NCI-H748 (cell line): ENCODE results near the gene PPL.
"Not testable (repeated sequence)": the region's sequence is repeated elsewhere in the genome, so short reads cannot be mapped to it uniquely, and the experiment has no call there.

Experiments
- DNase-seq: peaks from one replicate; lab custom pipeline; 2025; ENCODE audit not compliant: unreplicated experiment; lab: John Stamatoyannopoulos, UW

PPL gene

GRCh38 chr16:4913774-4914525, 23.0 kb downstream of the PPL start:
- no peak for DNase-seq

- DNase-seq: no peak
Measured at GRCh38 chr16:4913130-4913773, 23.7 kb downstream of the PPL start.

GRCh38 chr16:4911970-4912386, 25.0 kb downstream of the PPL start:
- DNase-seq: no peak

- DNase-seq: no peak
Measured at GRCh38 chr16:4910828-4911227, 26.1 kb downstream of the PPL start.

- no peak for DNase-seq
Measured at GRCh38 chr16:4909825-4910224, 27.1 kb downstream of the PPL start.

GRCh38 chr16:4908854-4909401, 28.0 kb downstream of the PPL start:
- DNase-seq: no peak

- no peak for DNase-seq
Measured at GRCh38 chr16:4904942-4905615, 31.9 kb downstream of the PPL start.

- DNase-seq: no peak
Measured at GRCh38 chr16:4904108-4904941, 32.6 kb downstream of the PPL start.

GRCh38 chr16:4902038-4902437, 34.9 kb downstream of the PPL start:
- no peak for DNase-seq

- no peak for DNase-seq
Measured at GRCh38 chr16:4900750-4901149, 36.2 kb downstream of the PPL start.

- no peak for DNase-seq
Measured at GRCh38 chr16:4900036-4900435, 36.9 kb downstream of the PPL start.

- DNase-seq: no peak
Measured at GRCh38 chr16:4899474-4899846, 37.5 kb downstream of the PPL start.

GRCh38 chr16:4898811-4899473, 38.0 kb downstream of the PPL start:
- DNase-seq: no peak

- no peak for DNase-seq
Measured at GRCh38 chr16:4897328-4897727, 39.6 kb downstream of the PPL start.

- not testable (repeated sequence) for DNase-seq
Measured at GRCh38 chr16:4896761-4897160, 40.2 kb downstream of the PPL start.

- DNase-seq: no peak
Measured at GRCh38 chr16:4895366-4895765, 41.6 kb downstream of the PPL start.

GRCh38 chr16:4894276-4895150, 42.4 kb downstream of the PPL start:
- DNase-seq: no peak

GRCh38 chr16:4893103-4893862, 43.7 kb downstream of the PPL start:
- DNase-seq: no peak
